Stimulated activated CD4-positive, alpha-beta T cell treated with anti-CD3 and anti-CD28 coated beads, Interleukin-4, amount 100 ng/mL, for 4 hours (primary cell): Measurements from ENCODE around the gene GALNT9.

ENCODE experiments used
- DNase-seq, 2 experiments: peaks; one replicate each; pipeline ENCODE4 v3.0.0-alpha.2; 2020

Gene GALNT9

GRCh38 chr12:132166093-132166492, 163.3 kb downstream of the GALNT9 start:
- DNase-seq = no peak

GRCh38 chr12:132165584-132165983, 163.8 kb downstream of the GALNT9 start:
- no peak for DNase-seq

DNA sequence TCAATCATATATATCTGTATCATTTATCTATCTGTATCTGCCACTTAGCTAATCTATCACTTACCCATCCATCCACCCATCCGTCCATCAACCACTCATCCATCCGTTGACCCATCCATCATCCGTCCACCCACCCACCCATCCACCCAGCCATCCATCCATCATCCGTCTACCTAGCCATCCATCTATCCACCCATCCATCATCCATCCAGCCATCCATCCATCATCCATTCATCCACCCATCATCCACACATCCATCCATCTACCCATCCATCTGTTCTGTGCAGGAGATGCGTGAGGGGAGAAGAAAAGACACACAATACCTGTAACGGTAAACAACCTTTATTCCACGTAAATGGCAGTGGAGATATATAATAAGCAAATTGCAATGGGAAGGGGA, 165.0 kb downstream of the GALNT9 start:
- no peak for DNase-seq

DNA sequence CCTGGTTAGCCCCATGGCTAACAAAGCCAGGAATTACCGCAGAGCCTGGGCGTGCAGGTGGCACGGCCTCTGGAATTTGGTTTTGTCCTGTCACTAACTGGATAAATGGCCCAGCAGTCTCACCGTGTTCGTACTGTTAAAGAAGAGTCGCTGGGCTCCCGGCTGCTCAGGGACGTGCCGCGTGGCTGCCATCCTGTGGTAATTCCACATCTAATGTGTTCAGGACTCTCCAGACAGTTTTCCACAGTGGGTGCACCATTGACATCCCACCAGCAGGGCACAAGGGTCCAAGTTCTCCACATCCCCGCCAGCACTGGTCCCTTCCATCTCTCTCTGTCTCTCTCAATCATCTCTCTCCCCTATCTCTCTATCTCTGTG, 165.5 kb downstream of the GALNT9 start:
- DNase-seq = no peak

DNA sequence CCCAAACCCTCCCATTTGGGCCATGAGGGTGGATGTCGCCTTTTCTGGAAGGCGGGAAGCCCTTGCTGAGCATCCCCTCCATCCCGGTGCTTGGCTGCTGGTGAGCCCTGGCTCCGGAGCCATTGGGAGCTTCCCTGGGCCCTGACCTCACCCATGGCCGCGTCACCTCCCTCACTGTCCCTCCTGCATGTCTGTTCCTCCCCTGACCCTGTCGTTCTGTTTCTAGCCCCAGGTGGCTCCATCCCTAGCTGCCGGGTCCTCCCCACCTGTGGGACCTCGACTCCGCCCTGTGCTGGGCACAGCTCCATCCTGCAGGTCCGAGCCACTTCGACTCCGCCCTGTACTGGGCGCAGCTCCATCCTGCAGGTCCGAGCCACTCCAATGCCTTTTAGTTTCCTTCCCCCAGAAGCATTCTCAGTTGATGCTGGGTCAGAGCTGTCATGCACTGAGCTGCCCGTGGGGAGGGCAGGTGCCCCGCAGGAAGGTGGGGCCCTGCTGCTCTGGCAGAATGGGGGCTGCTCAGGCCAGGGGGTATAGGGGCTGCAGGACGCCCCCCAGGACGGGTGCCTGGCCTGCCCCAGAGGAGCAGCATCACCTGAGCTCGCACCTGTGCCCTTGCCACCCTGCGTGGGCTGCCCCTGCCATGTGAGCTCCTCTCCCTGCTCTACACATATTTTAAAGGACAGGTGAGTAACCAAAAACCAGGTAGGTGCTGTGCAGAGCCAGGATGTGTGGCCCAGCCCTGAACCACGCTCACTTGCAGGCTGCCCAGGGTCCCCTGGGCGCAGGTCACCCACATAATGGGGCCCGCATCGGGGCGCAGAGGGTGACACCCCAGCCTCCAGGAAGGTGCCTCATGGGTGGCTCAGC, 166.1 kb downstream of the GALNT9 start:
- no peak for DNase-seq

DNA sequence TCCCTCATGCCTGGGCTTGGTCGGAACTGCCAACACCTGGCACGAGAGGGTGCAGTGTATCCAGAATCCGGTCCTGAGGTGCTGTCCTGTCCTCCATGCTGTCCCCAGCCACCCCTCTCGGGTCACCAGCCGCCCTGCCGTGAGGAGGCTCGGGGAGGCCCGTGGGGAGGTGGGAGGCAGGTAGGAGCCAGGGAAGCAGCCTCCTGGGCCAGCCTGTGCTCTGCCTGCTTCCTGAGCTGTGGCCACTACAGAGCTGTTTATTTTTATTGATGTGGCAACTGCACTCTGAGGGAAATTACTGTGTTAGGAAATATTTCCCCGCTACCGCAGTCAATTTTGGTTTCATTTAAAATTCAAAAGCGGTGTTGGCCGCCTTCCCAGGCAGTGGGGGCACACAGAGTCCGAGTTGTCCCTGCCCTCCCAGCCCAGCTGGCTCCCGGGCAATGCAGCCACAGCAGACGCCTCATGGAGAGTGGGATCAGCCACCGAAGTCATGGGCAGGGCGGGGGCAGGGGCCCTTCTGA, 166.8 kb downstream of the GALNT9 start:
- DNase-seq = no peak

- no peak for DNase-seq
These were observed 167.4 kb downstream of the GALNT9 start for GRCh38 chr12:132161796-132162507.

- DNase-seq = no peak
These were observed 168.2 kb downstream of the GALNT9 start for GRCh38 chr12:132161036-132161781.

- no peak for DNase-seq
These were observed 168.8 kb downstream of the GALNT9 start for GRCh38 chr12:132160601-132161035.

- no peak for DNase-seq
These were observed 169.4 kb downstream of the GALNT9 start for GRCh38 chr12:132160016-132160415.

DNA sequence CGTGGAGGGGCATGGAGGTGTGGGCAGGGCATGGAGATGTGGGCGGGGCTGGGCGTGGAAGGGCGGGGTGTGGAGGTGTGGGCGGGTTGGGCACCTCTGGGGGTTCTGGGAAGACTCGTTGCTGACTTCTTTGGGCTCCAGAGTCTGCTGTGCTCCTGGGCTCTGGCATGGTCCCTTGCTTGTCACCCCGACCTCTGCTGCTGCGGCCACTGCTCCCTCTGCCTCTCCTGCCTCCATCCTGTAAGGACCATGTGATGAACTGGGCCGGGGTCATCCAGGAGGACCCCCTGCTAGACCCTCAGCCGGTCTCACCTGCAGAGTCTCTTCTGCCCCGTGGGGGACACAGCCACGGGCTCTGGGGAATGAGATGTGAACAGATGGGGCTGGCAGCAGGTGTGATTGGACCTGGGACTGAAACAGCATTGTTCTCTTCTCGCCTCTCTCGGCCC, 169.8 kb downstream of the GALNT9 start:
- DNase-seq = no peak

GRCh38 chr12:132158677-132159554, 170.5 kb downstream of the GALNT9 start:
- no peak for DNase-seq

- no peak for DNase-seq
These were observed 171.5 kb downstream of the GALNT9 start for GRCh38 chr12:132157733-132158409.

- no peak for DNase-seq
These were observed 172.6 kb downstream of the GALNT9 start for GRCh38 chr12:132156573-132157325.

DNA sequence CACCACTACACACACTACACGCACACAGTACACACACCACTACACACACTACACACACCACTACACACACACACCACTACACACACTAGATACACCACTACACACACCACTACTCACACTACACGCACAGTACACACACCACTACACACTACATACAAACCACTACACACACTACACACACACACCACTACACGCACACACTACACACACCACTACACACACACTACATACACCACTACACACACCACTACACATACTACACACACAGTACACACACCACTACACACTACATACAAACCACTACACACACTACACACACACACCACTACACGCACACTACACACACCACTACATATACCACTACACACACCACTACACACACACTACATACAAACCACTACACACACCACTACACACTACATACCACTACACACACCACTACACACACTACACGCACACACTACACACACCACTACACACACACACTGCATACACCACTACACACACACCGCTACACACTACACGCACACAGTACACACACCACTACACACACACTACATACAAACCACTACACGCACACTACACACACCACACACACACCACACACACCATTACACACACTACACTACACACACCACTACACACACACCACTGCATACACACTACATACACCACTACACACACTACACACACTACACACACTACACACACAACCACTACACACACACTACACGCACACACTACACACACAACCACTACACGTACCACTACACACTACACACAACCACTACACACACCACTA, 173.4 kb downstream of the GALNT9 start:
- DNase-seq = no peak

DNA sequence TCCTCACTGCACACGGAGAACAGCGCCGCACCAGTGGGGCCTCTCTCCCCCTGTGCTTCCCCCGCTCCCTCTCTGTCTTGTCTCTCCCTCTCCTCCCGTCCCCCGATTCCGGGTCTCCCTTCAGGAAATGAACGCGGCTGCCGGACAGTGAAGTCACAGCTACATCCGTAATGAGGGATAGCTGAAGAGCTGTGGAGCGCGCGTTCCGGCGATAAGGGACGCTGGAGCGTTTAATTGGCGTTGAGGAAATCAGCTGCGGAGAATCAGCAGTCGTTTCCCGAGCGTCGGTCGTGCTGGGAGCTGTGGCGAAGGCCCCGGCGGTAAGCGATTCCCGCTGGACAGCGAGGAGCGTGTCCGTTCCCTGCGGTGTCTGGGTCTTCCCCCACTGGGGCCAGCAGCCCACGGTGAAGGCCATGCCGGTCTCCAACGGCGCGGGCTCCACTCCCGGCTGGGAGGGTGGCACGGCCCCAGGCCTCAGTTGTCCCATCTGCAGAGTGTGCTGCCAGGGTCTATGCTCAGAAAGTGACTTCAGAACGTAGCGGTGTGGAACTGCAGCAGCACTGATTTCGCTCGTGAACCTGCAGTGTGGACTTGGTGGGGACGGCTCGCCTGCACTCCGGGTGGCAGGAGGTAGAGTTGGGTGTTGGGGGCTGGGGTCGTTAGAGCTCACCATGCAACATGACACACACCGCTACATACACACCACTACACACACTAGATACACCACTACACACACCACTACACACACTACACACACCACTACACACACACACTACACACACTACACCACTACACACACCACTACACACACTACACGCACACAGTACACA, 174.2 kb downstream of the GALNT9 start:
- DNase-seq = no peak

DNA sequence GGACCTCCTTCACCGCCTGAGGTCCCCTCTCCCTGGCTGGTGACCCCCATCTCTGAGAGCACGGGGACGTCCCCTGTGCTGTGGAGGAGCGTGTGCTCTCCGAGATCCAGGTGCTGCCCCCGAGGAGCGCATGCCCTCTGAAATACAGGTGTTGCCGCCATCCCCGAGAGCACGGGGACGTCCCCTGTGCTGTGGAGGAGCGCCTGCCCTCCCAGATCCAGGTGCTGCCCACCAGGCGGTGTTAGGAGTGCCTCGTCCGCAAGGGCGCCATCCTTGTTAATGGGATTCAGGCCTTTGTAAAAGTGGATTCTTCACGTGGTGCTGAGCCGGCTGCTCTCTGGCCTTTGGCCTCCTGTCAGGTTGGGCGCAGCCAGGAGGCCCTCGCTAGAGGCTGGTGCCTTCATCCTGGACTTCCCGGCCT, 175.0 kb downstream of the GALNT9 start:
- peak in 1 of 2 experiments; percentile 0 for DNase-seq

DNA sequence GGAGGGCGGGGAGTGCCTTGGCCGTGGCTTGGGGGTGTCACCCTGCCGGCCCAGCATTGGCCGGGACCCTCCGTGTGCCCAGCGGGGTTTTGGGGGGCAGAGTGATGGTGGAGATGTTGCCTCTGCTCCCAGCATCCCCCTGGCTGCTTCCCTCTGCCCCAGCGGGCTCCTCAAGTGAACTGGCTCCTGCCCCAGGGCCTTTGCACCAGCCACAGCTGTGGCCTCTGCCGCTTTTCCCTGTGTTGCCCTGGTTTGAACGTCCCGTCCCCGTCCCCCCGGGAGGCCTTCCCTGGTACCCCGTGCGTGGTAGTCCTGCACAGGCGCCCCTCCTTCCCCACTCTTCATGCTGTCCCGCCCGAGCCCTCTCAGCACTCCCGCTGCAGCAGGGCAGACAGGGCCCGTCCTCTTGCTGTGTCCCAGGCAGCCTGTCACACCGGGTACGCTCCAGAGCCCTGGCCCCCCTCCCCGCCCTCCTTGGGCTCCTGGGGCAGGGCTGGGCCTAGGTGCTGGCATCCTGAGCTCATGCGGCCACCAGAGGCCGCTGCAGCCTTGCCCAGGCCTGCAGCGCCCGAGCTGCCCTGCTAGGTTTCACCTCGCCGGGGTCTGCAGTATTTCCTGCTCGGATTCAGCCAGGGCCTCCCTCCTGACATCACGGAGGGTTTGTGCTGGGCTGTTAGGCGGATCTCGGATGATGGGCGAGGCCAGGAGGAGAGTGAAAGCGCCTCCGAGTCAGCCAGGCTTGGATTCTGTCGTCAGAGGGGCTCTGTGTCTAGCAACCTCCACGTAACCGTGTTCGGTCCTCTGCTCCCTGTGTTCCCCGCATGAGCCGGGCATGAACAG, 175.7 kb downstream of the GALNT9 start:
- peak; percentile 59 to 67 for DNase-seq
